Kidney (tissue), 14 donors: ENCODE measurements around the gene EPHB1. TPM values are rescaled to one million over a fixed set of nuclear protein-coding genes. Genes with fewer than 3 reads are reported as not detected.

Experiments used
- DNase-seq, 5 donors: peaks; one replicate each; pipeline ENCODE4 v3.0.0-alpha.2; 2013 to 2020
- FAIRE-seq: peaks from 2 replicates; lab custom pipeline; 2012; peaks lifted over from hg19 to GRCh38; lab: Jason Lieb, UNC
- H3K27ac ChIP-seq, 2 donors: one replicate each; pipeline ENCODE4 v1.7.0; 2013; ENCODE audit warnings: low read depth in 2 of 2, low read length in 2 of 2, inconsistent platforms in 1 of 2
- H3K27me3 ChIP-seq: one replicate; pipeline ENCODE4 v1.7.1; 2013; ENCODE audit warnings: low read length, inconsistent platforms; ENCODE audit not compliant: control insufficient read depth, insufficient read depth
- H3K36me3 ChIP-seq, 3 donors: one replicate each; pipeline versions ENCODE4 v1.7.0 to v1.7.1; 2013; ENCODE audit warnings: low read length in 3 of 3, control low read depth in 1 of 3, inconsistent platforms in 1 of 3; ENCODE audit not compliant: insufficient read depth in 3 of 3, control insufficient read depth in 2 of 3
- H3K4me1 ChIP-seq, 3 donors: one replicate each; pipeline versions ENCODE4 v1.7.0 to v1.7.1; 2013; ENCODE audit warnings: low read length in 3 of 3, inconsistent platforms in 1 of 3, low read depth in 1 of 3; ENCODE audit not compliant: control insufficient read depth in 2 of 3, insufficient read depth in 2 of 3
- H3K4me3 ChIP-seq, 3 donors: one replicate each; pipeline versions ENCODE4 v1.7.0 to v1.8.1; 2013; ENCODE audit warnings: low read length in 3 of 3, control low read depth in 1 of 3, inconsistent platforms in 1 of 3
- H3K9ac ChIP-seq, 3 donors: one replicate each; pipeline versions ENCODE4 v1.7.0 to v1.7.1; 2013; ENCODE audit warnings: low read length in 3 of 3, control low read depth in 1 of 3, inconsistent platforms in 1 of 3
- H3K9me3 ChIP-seq, 3 donors: one replicate each; pipeline versions ENCODE4 v1.7.0 to v1.7.1; 2013; ENCODE audit warnings: low read length in 3 of 3, control low read depth in 1 of 3, inconsistent platforms in 1 of 3; ENCODE audit not compliant: control insufficient read depth in 2 of 3, insufficient read depth in 1 of 3
- intact Hi-C: fragments of 100-400 bp; cut with DNase I; formaldehyde crosslinking; loops from one replicate; pipeline ENCODE4 v1.11.1; 2022
- polyA plus RNA-seq: library from polyadenylated mRNA; stranded (reverse); fragments of 350-450 nt; fragmentation: Illumina TruSeq; extraction: RNeasy Lipid Tissue Mini Kit (QIAGEN cat#74804); gene quantifications from one replicate; pipeline ENCODE4 v1.2.3, GENCODE V29; 2014; ENCODE audit warnings: low read depth, low replicate concordance; ENCODE audit not compliant: insufficient read depth
- total RNA-seq: library from RNA; stranded (reverse); fragmentation: NEBNext Ultra II Directional; extraction: Animal tissue kit (Norgen Biotek cat#: 25700); gene quantifications from one replicate; pipeline ENCODE4 v1.2.1, GENCODE V29; 2021
- TF ChIP-seq, protein P1 (sequence below): IDR thresholded peaks from 3 replicates; pipeline ENCODE4 v1.5.1; 2012; ENCODE audit warnings: mild to moderate bottlenecking, moderate library complexity, borderline replicate concordance; ENCODE audit not compliant: insufficient read depth; ENCODE audit errors: extremely low read depth
- donor health status: control.
- donor health status: control.
- donor health status: control.
- donor health status: control.
- donor health status: control.
- donor health status: DM: yes; HTN: yes; CAD: no.
- donor health status: Normal renal cell carcinoma (clear cell type).

The EPHB1 gene
- total and polyA plus RNA-seq, 2 donors from 2014 or later, result 0.39 to 3.2 TPM

DNA sequence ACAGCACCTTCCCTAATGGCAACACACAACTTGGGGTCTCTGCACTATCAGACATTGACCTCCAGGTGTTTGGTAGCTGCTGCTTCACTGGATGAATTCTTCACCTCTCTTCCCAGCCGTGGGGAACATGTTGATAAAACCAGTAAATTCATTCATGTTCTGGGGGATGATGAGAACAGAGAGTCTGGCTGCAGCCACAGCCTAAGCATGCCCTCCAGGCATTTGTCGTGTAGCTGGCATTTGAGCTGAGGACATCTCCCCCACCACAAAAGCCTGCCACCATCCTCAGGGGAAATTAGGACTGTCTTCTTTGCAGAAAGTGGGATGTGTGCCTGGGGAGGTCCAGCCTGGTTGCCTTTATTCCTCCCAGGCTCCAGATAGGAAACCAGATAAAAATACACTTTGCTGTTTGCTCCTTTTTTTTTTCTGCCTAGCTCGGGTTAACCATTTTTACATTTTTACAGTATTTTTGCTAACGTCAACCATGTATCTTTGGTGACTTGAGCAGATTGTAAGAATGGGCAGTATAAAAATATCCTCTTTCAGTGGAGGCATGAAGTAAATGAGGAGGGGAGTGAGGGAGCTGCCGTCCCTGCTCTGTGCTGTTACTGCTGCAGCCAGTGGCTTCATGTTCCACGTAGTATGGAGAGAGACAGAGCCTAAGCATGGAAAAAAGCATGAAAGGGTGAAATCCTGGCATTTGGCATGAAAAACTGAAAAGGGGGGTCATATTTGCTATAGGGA, 444.0 kb downstream of the EPHB1 start:
- Histone ChIP-seq H3K4me1 (no peaks in the 10 kb centered on the region), H3K9me3 (no peaks in the 10 kb centered on the region), H3K36me3 (no peaks in the 10 kb centered on the region), H3K27me3 (no peaks in the 10 kb centered on the region), H3K4me3 (no peak overlapping the region), H3K9ac (no peak overlapping the region), H3K27ac (no peak overlapping the region)
- no peak for FAIRE-seq
- intact Hi-C loops, result no loop called here
- DNase-seq, result no peak
- TF ChIP-seq, protein P1, sequence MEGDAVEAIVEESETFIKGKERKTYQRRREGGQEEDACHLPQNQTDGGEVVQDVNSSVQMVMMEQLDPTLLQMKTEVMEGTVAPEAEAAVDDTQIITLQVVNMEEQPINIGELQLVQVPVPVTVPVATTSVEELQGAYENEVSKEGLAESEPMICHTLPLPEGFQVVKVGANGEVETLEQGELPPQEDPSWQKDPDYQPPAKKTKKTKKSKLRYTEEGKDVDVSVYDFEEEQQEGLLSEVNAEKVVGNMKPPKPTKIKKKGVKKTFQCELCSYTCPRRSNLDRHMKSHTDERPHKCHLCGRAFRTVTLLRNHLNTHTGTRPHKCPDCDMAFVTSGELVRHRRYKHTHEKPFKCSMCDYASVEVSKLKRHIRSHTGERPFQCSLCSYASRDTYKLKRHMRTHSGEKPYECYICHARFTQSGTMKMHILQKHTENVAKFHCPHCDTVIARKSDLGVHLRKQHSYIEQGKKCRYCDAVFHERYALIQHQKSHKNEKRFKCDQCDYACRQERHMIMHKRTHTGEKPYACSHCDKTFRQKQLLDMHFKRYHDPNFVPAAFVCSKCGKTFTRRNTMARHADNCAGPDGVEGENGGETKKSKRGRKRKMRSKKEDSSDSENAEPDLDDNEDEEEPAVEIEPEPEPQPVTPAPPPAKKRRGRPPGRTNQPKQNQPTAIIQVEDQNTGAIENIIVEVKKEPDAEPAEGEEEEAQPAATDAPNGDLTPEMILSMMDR, result no peak

DNA sequence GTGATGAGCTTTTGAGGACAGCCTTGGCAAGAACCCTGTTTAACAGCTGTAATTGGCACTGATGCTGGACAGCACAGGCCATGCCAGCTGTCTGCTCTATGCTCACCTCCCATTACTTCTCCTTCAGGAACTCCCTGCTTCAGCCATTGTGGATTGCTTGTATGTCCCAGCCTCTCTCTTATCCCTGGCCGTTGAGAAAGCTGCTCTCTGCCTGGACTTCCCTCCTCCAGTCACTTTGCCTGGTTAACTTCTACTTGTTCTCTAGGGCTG, 444.5 kb downstream of the EPHB1 start:
- Histone ChIP-seq H3K36me3 (no peaks in the 10 kb centered on the region), H3K9me3 (no peaks in the 10 kb centered on the region), H3K4me3 (no peak overlapping the region), H3K4me1 (no peaks in the 10 kb centered on the region), H3K27ac (no peak overlapping the region), H3K27me3 (no peaks in the 10 kb centered on the region), H3K9ac (no peak overlapping the region)
- DNase-seq, result no peak
- FAIRE-seq, result no peak
- intact Hi-C loops, result no loop called here
- TF ChIP-seq, protein P1, result no peak

DNA sequence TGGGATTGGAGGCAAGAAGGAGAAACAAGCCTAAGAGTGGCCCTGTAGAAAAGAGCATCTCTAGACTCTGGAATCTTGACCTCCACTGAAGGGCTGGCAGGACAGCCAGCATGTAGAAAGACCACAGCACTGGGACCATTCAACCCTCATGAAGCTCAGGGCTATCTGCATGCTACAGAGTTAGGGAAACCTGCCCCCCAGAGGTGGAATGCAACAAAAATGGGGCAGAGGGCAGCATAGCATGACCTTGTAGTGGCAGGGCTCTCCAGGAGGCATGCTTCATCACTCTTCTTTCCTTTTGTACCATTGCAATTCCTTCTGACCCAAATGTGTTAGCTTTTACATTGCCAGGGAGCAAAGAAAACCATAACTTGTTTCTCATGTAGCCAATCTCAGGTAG, 445.4 kb downstream of the EPHB1 start:
- Histone ChIP-seq H3K27ac (no peak overlapping the region), H3K9me3 (no peaks in the 10 kb centered on the region), H3K36me3 (no peaks in the 10 kb centered on the region), H3K27me3 (no peaks in the 10 kb centered on the region), H3K4me1 (no peaks in the 10 kb centered on the region), H3K9ac (no peak overlapping the region), H3K4me3 (no peak overlapping the region)
- no peak for DNase-seq
- TF ChIP-seq, protein P1, result no peak
- no peak for FAIRE-seq
- intact Hi-C loops, result no loop called here

DNA sequence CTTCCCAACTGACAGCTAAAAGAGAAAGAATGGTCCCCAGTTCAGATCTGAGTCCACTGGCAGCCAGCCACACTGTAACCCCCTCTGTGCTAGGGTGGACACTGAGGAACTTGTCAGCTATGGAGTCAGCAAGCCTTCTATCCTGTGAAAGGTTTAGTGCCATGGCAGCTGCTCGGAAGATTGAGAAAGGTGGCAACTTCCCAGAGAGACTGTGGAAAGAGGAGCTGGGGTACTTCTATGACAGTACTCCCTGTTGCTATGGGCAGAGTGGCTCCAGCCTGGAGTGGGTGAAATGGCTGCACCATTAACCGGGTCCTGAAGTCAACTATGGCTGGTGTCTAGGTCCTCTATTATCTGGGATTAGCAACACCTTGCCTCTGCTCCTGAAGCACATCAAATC, 447.2 kb downstream of the EPHB1 start:
- Histone ChIP-seq H3K4me1 (no peaks in the 10 kb centered on the region), H3K27ac (no peak overlapping the region), H3K27me3 (no peaks in the 10 kb centered on the region), H3K9ac (no peak overlapping the region), H3K36me3 (no peaks in the 10 kb centered on the region), H3K4me3 (no peak overlapping the region), H3K9me3 (no peaks in the 10 kb centered on the region)
- TF ChIP-seq, protein P1, result no peak
- DNase-seq (no peak), FAIRE-seq (no peak)
- intact Hi-C loops, result no loop called here
